Suprapubic skin (tissue), 3 donors: ENCODE data around the gene HEXIM1.

Source experiments
- EP300 ChIP-seq: sonication (generic); formaldehyde crosslinking; IDR thresholded peaks from one replicate; pipeline ENCODE4 v1.6.1; 2017; ENCODE audit warnings: antibody characterized with exemption
- TF ChIP-seq, protein P1 (sequence below), 2 donors: fragments of 200-600 bp in 1 of 2; fragments of 450-650 bp in 1 of 2; sonication (generic) in 1 of 2; IDR thresholded peaks; one replicate each; pipeline ENCODE4 v1.5.1; 2016 to 2019; ENCODE audit warnings: antibody characterized with exemption in 2 of 2, mild to moderate bottlenecking in 1 of 2, moderate library complexity in 1 of 2

DNA sequence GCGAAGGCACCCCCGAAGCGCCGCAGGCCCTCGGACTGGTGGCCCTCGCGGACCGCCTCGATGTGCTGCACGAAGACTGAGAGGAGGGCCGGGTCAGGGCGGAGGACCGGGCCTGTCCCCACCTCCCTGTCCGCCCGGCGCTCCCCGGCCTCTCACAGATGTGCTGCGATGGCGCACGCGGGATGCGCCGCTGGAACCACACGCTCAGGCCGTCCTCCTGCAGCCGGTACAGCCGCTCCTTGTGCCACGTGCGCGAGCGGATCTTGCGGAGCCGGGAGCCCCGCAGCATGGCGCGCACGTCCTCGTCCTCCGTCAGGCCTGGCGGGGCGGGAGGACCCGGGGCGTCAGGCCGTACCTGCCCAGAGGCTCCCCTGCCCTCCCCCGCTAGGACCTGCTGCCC, 27.2 kb upstream of the HEXIM1 start:
- TF ChIP-seq, protein P1, sequence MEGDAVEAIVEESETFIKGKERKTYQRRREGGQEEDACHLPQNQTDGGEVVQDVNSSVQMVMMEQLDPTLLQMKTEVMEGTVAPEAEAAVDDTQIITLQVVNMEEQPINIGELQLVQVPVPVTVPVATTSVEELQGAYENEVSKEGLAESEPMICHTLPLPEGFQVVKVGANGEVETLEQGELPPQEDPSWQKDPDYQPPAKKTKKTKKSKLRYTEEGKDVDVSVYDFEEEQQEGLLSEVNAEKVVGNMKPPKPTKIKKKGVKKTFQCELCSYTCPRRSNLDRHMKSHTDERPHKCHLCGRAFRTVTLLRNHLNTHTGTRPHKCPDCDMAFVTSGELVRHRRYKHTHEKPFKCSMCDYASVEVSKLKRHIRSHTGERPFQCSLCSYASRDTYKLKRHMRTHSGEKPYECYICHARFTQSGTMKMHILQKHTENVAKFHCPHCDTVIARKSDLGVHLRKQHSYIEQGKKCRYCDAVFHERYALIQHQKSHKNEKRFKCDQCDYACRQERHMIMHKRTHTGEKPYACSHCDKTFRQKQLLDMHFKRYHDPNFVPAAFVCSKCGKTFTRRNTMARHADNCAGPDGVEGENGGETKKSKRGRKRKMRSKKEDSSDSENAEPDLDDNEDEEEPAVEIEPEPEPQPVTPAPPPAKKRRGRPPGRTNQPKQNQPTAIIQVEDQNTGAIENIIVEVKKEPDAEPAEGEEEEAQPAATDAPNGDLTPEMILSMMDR (IDR thresholded peaks at IDR 0.05): no peak
- TF ChIP-seq EP300: no peak
